Neural progenitor cell (in vitro differentiated cells): ENCODE results near the gene PKD1L1. TPM values are rescaled to one million over a fixed set of nuclear protein-coding genes. Genes with fewer than 3 reads are reported as not detected.

ENCODE experiments used
- DNase-seq: peaks from one replicate; pipeline ENCODE4 v3.0.0-alpha.2; 2016; ENCODE audit warnings: low spot score
- H2AFZ ChIP-seq: fragments of 200-600 bp; sonication (generic); replicated peaks from 2 replicates; pipeline ENCODE4 v1.6.1; 2016; ENCODE audit warnings: antibody characterized with exemption
- H3F3A ChIP-seq: fragments of 200-600 bp; sonication (generic); 2 replicates; pipeline ENCODE4 v1.6.1; 2016; ENCODE audit warnings: antibody characterized with exemption, low read depth
- H3K27ac ChIP-seq: fragments of 200-600 bp; sonication (generic); 2 replicates; pipeline ENCODE4 v1.5.1; 2016; ENCODE audit warnings: mild to moderate bottlenecking
- H3K27me3 ChIP-seq: fragments of 200-600 bp; sonication (generic); 2 replicates; pipeline ENCODE4 v1.6.1; 2016; ENCODE audit warnings: mild to moderate bottlenecking, moderate library complexity
- H3K36me3 ChIP-seq: fragments of 200-600 bp; sonication (generic); 2 replicates; pipeline ENCODE4 v1.5.1; 2016
- H3K4me1 ChIP-seq: fragments of 200-600 bp; sonication (generic); 2 replicates; pipeline ENCODE4 v1.6.1; 2016; ENCODE audit warnings: mixed run types
- H3K4me2 ChIP-seq: fragments of 200-600 bp; sonication (generic); 2 replicates; pipeline ENCODE4 v1.6.1; 2016
- H3K4me3 ChIP-seq: fragments of 200-600 bp; sonication (generic); 2 replicates; pipeline ENCODE4 v1.5.1; 2016
- H3K79me2 ChIP-seq: fragments of 200-600 bp; sonication (generic); 2 replicates; pipeline ENCODE4 v1.6.1; 2016; ENCODE audit warnings: low read depth
- H3K9ac ChIP-seq: fragments of 200-600 bp; sonication (generic); 2 replicates; pipeline ENCODE4 v1.6.1; 2016
- H3K9me3 ChIP-seq: fragments of 200-600 bp; sonication (generic); 2 replicates; pipeline ENCODE4 v1.5.1; 2016; ENCODE audit warnings: low read depth
- H4K20me1 ChIP-seq: fragments of 200-600 bp; sonication (generic); 2 replicates; pipeline ENCODE4 v1.6.1; 2016; ENCODE audit warnings: low read depth
- H3K27ac Mint-ChIP-seq: 3 replicates; pipeline ENCODE4 v1.8.0; 2021; ENCODE audit warnings: mixed read lengths
- H3K27me3 Mint-ChIP-seq: 2 replicates; pipeline ENCODE4 v1.8.0; 2022; ENCODE audit warnings: low read depth, mild to moderate bottlenecking, inconsistent platforms, moderate library complexity, mixed read lengths; ENCODE audit not compliant: insufficient read depth
- H3K36me3 Mint-ChIP-seq: 3 replicates; pipeline ENCODE4 v1.8.0; 2021; ENCODE audit warnings: mixed read lengths
- H3K4me1 Mint-ChIP-seq: 3 replicates; pipeline ENCODE4 v1.8.0; 2021; ENCODE audit warnings: mixed read lengths
- H3K4me3 Mint-ChIP-seq: 3 replicates; pipeline ENCODE4 v1.8.0; 2021; ENCODE audit warnings: mild to moderate bottlenecking, moderate library complexity, mixed read lengths
- H3K9me3 Mint-ChIP-seq: 3 replicates; pipeline ENCODE4 v1.8.0; 2020; ENCODE audit warnings: mixed read lengths
- CTCF ChIP-seq: fragments of 200-600 bp; sonication (generic); IDR thresholded peaks from 2 replicates; pipeline ENCODE4 v1.5.1; 2017; ENCODE audit warnings: antibody characterized with exemption, mild to moderate bottlenecking
- EZH2 ChIP-seq: fragments of 200-600 bp; sonication (generic); IDR thresholded peaks from 2 replicates; pipeline ENCODE4 v1.6.1; 2017; ENCODE audit warnings: antibody characterized with exemption, mild to moderate bottlenecking, moderate library complexity
- EZH2phosphoT487 ChIP-seq: fragments of 200-600 bp; sonication (generic); IDR thresholded peaks from 2 replicates; pipeline ENCODE4 v1.6.1; 2017; ENCODE audit warnings: antibody characterized with exemption
- total RNA-seq: library from RNA; depleted of rRNA; stranded (reverse); fragments of >200 nt; gene quantifications from 2 replicates; pipeline ENCODE4 v1.2.3, GENCODE V29; 2015; ENCODE audit warnings: low replicate concordance

Gene PKD1L1
- total RNA-seq, 1 donor from 2014 or later, result 0.07 TPM

- no peak for DNase-seq
- Histone ChIP-seq H3K4me1 (no peaks in the 10 kb centered on the region), H3K9me3 (no peaks in the 10 kb centered on the region), H4K20me1 (no peaks in the 10 kb centered on the region), H3K4me3 (no peak overlapping the region), H3K27ac (no peak overlapping the region), H2AFZ (no peak overlapping the region), H3K9ac (no peak overlapping the region), H3K27me3 (no peaks in the 10 kb centered on the region), H3K4me2 (no peak overlapping the region), H3K36me3 (peaks cover 14% of the 10 kb centered on the region), H3K79me2 (no peaks in the 10 kb centered on the region), H3F3A (no peaks in the 10 kb centered on the region)
- H3K4me3 Mint-ChIP-seq, result no peak overlapping the region
- peaks cover 35% of the 10 kb centered on the region for H3K36me3 Mint-ChIP-seq
- peaks cover under 1% of the 10 kb centered on the region for H3K27me3 Mint-ChIP-seq
- H3K9me3 Mint-ChIP-seq, result peaks cover 12% of the 10 kb centered on the region
- peaks cover 2% of the 10 kb centered on the region for H3K4me1 Mint-ChIP-seq
- TF ChIP-seq EZH2 (no peak), CTCF (no peak), EZH2phosphoT487 (no peak)
- no peak overlapping the region for H3K27ac Mint-ChIP-seq
Observed at GRCh38 chr7:47957156-47957555, 8.9 kb upstream of the PKD1L1 start.

GRCh38 chr7:47956220-47956619 is 8.0 kb upstream of the PKD1L1 start:
- Histone ChIP-seq H3K27ac (no peak overlapping the region), H4K20me1 (no peaks in the 10 kb centered on the region), H3K4me2 (no peak overlapping the region), H3K79me2 (no peaks in the 10 kb centered on the region), H3K9ac (no peak overlapping the region), H3K4me3 (no peak overlapping the region), H3K4me1 (no peaks in the 10 kb centered on the region), H3K9me3 (no peaks in the 10 kb centered on the region), H3K27me3 (no peaks in the 10 kb centered on the region), H3K36me3 (peaks cover 11% of the 10 kb centered on the region), H2AFZ (no peak overlapping the region), H3F3A (no peaks in the 10 kb centered on the region)
- H3K27ac Mint-ChIP-seq, result no peak overlapping the region
- H3K36me3 Mint-ChIP-seq, result peaks cover 29% of the 10 kb centered on the region
- H3K27me3 Mint-ChIP-seq, result peaks cover 4% of the 10 kb centered on the region
- peaks cover 2% of the 10 kb centered on the region for H3K4me1 Mint-ChIP-seq
- no peak overlapping the region for H3K4me3 Mint-ChIP-seq
- H3K9me3 Mint-ChIP-seq, result peaks cover 9% of the 10 kb centered on the region
- DNase-seq, result no peak
- TF ChIP-seq CTCF (no peak), EZH2phosphoT487 (no peak), EZH2 (no peak)

GRCh38 chr7:47954231-47954911 is 6.1 kb upstream of the PKD1L1 start:
- peaks cover 4% of the 10 kb centered on the region for H3K27me3 Mint-ChIP-seq
- H3K9me3 Mint-ChIP-seq, result peaks cover 9% of the 10 kb centered on the region
- peak overlapping the region; percentile 58 for H3K27ac Mint-ChIP-seq
- Histone ChIP-seq H3K4me1 (no peaks in the 10 kb centered on the region), H3K9me3 (no peaks in the 10 kb centered on the region), H2AFZ (no peak overlapping the region), H3F3A (no peaks in the 10 kb centered on the region), H3K79me2 (no peaks in the 10 kb centered on the region), H3K36me3 (peaks cover 5% of the 10 kb centered on the region), H3K27ac (no peak overlapping the region), H3K4me3 (no peak overlapping the region), H3K27me3 (no peaks in the 10 kb centered on the region), H4K20me1 (no peaks in the 10 kb centered on the region), H3K4me2 (no peak overlapping the region), H3K9ac (no peak overlapping the region)
- H3K4me1 Mint-ChIP-seq, result peaks cover 2% of the 10 kb centered on the region
- H3K4me3 Mint-ChIP-seq, result no peak overlapping the region
- peaks cover 22% of the 10 kb centered on the region for H3K36me3 Mint-ChIP-seq
- TF ChIP-seq CTCF, result no peak
- no peak for TF ChIP-seq EZH2
- no peak for TF ChIP-seq EZH2phosphoT487
- no peak for DNase-seq
